ENCODE data around the gene TRIM25.

Gene TRIM25

DNA sequence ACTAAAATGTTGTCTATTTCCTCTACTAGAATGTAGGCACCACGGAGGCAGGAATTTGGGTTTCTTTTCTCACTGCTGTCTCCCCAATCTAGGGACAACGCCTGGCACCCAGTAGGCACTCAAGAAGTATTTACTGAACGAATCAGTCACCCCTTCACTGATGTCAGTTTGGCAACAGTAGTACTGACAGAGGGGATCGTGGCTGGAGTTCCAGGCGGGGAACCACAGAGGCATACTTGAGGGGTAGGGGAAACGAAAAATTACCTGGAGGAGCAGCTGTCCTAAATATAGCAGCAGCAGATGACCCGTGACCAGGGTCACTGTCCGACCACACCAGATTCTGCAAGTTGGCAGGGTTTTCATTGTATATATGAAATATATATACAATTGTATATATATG is 33.3 kb downstream of the TRIM25 start:
- no peak for DNase-seq (ENCODE audit: extremely low spot score)
- no peak for TF ChIP-seq ELF4 (IDR thresholded peaks at IDR 0.05)
- no peak for TF ChIP-seq ZNF384 (IDR thresholded peaks at IDR 0.05)
- no peak for TF ChIP-seq TARDBP (IDR thresholded peaks at IDR 0.05)
- no peak for TF ChIP-seq FOXA1 (IDR thresholded peaks at IDR 0.05)
- no peak for TF ChIP-seq SP1 (IDR thresholded peaks at IDR 0.05)
- no peak for TF ChIP-seq PKNOX1 (IDR thresholded peaks at IDR 0.05)
- ChIA-PET POLR2A (interaction anchor here (1.7 kb wide), 1 partner anchor 33 kb away, joined by 9 read pairs; the partner anchor contains the start of gene TRIM25), CTCF (interaction anchor here (0.5 kb wide), 1 partner anchor 462 kb away, joined by 6 read pairs; no protein-coding TSS in a partner anchor)

GRCh38 chr17:56880133-56880532 is 33.7 kb downstream of the TRIM25 start:
- ChIA-PET CTCF (interaction anchor here (0.5 kb wide), 1 partner anchor 463 kb away, joined by 6 read pairs; no protein-coding TSS in a partner anchor), POLR2A (interaction anchor here (1.7 kb wide), 1 partner anchor 34 kb away, joined by 9 read pairs; the partner anchor contains the start of gene TRIM25)
- no peak for TF ChIP-seq TARDBP (IDR thresholded peaks at IDR 0.05)
- TF ChIP-seq PKNOX1 (IDR thresholded peaks at IDR 0.05): no peak
- no peak for TF ChIP-seq NFRKB (IDR thresholded peaks at IDR 0.05)
- TF ChIP-seq SUZ12 (IDR thresholded peaks at IDR 0.05): no peak
- no peak for TF ChIP-seq HDGF (IDR thresholded peaks at IDR 0.05; ENCODE audit: borderline replicate concordance)
- no peak for TF ChIP-seq ELF4 (IDR thresholded peaks at IDR 0.05)
- TF ChIP-seq FOXA1 (IDR thresholded peaks at IDR 0.05): no peak
- TF ChIP-seq LEF1 (IDR thresholded peaks at IDR 0.05; ENCODE audit: borderline replicate concordance): no peak
- TF ChIP-seq CTBP1 (IDR thresholded peaks at IDR 0.05; ENCODE audit: borderline replicate concordance): no peak
- TF ChIP-seq FOXK2 (IDR thresholded peaks at IDR 0.05): no peak
- TF ChIP-seq L3MBTL2 (conservative IDR thresholded peaks at IDR 0.05): no peak
- TF ChIP-seq FOXM1 (IDR thresholded peaks at IDR 0.05; ENCODE audit: borderline replicate concordance): no peak
- TF ChIP-seq BHLHE40 (IDR thresholded peaks at IDR 0.05; ENCODE audit: borderline replicate concordance): no peak
- no peak for TF ChIP-seq ARNT (IDR thresholded peaks at IDR 0.05)
- no peak for DNase-seq (ENCODE audit: extremely low spot score)

- CTCF ChIA-PET: interaction anchor here (0.6 kb wide), 1 partner anchor 281 kb away, joined by 3 read pairs; no protein-coding TSS in a partner anchor
- no peak for DNase-seq (ENCODE audit: extremely low spot score)
- no peak for TF ChIP-seq PKNOX1 (IDR thresholded peaks at IDR 0.05)
- TF ChIP-seq HDGF (IDR thresholded peaks at IDR 0.05; ENCODE audit: borderline replicate concordance): no peak
- no peak for TF ChIP-seq TARDBP (IDR thresholded peaks at IDR 0.05)
- TF ChIP-seq SP1 (IDR thresholded peaks at IDR 0.05): no peak
- TF ChIP-seq FOXM1 (IDR thresholded peaks at IDR 0.05; ENCODE audit: borderline replicate concordance): no peak
- no peak for TF ChIP-seq FOXA1 (IDR thresholded peaks at IDR 0.05)
- POLR2A ChIA-PET: interaction anchor here (1.7 kb wide), 1 partner anchor 35 kb away, joined by 9 read pairs; the partner anchor contains the start of gene TRIM25
These were observed 34.6 kb downstream of the TRIM25 start for GRCh38 chr17:56879280-56879679.

DNA sequence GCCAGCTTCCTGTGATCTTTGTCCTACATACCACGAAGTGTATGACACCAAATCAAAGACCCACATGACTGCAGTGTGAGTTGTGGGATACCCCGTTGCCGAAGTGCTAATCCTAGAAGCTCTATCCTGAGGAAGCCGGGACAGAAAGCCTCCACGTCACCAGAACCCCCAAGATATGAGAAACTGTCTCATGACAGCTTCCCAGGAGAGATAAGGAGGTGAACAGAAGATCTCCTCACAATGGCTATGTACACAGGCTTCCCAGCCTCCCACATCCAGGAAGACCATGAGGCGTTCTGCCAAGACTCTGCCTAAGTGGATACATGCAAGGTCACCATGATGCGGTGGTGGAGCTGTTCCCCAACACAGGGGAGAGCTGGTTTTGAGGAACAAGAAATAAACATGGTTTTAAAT is 37.1 kb downstream of the TRIM25 start:
- no peak for DNase-seq (ENCODE audit: extremely low spot score)
- no peak for TF ChIP-seq SP1 (IDR thresholded peaks at IDR 0.05)
- ChIA-PET POLR2A (no interaction called here), CTCF (no interaction called here)

GRCh38 chr17:56870081-56870651 is 43.7 kb downstream of the TRIM25 start:
- ChIA-PET CTCF (interaction anchor here (1.8 kb wide), 1 partner anchor 50 kb away, joined by 4 read pairs; no protein-coding TSS in a partner anchor), POLR2A (no interaction called here)
- DNase-seq (ENCODE audit: extremely low spot score): no peak
- TF ChIP-seq PKNOX1 (IDR thresholded peaks at IDR 0.05) (no peak), L3MBTL2 (conservative IDR thresholded peaks at IDR 0.05) (no peak), FOXK2 (IDR thresholded peaks at IDR 0.05) (no peak), ELF4 (IDR thresholded peaks at IDR 0.05) (no peak), LEF1 (IDR thresholded peaks at IDR 0.05; ENCODE audit: borderline replicate concordance) (no peak), FOXA1 (IDR thresholded peaks at IDR 0.05) (no peak), FOXM1 (IDR thresholded peaks at IDR 0.05; ENCODE audit: borderline replicate concordance) (no peak), SP1 (IDR thresholded peaks at IDR 0.05) (no peak)

DNA sequence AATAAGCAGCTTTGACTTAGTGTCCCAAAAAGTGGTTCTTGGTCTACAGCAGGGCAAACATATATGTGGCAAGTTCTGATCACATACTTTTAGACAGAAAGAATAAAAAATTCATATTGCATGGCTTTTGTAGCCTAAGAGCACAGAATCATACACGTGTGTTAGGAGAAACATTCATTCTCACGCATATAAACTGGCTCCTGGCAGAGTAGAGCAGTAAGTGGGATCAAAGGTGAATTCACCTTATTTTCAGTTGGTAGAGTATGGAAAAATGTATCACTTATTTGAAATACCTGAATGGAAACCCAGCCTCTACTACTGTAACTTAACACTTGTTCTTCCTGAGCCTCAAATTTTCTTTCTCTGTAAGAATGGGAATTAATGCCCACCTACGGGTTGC is 45.1 kb downstream of the TRIM25 start:
- TF ChIP-seq PKNOX1 (IDR thresholded peaks at IDR 0.05): no peak
- TF ChIP-seq CTBP1 (IDR thresholded peaks at IDR 0.05; ENCODE audit: borderline replicate concordance): no peak
- no peak for TF ChIP-seq ARNT (IDR thresholded peaks at IDR 0.05)
- TF ChIP-seq SP1 (IDR thresholded peaks at IDR 0.05): no peak
- no peak for TF ChIP-seq L3MBTL2 (conservative IDR thresholded peaks at IDR 0.05)
- TF ChIP-seq TARDBP (IDR thresholded peaks at IDR 0.05): no peak
- no peak for TF ChIP-seq HDGF (IDR thresholded peaks at IDR 0.05; ENCODE audit: borderline replicate concordance)
- no peak for TF ChIP-seq FOXK2 (IDR thresholded peaks at IDR 0.05)
- no peak for TF ChIP-seq SUZ12 (IDR thresholded peaks at IDR 0.05)
- TF ChIP-seq FOXM1 (IDR thresholded peaks at IDR 0.05; ENCODE audit: borderline replicate concordance): no peak
- no peak for TF ChIP-seq LEF1 (IDR thresholded peaks at IDR 0.05; ENCODE audit: borderline replicate concordance)
- DNase-seq (ENCODE audit: extremely low spot score): no peak
- ChIA-PET CTCF (no interaction called here), POLR2A (interaction anchor here (0.7 kb wide), 1 partner anchor 17 kb away, joined by 4 read pairs; no protein-coding TSS in a partner anchor)

All from HEK293T (cell line).